Fibroblast of skin of left biceps (primary cell): ENCODE data around the gene GAD2.
A peak's percentile ranks its signal among the peaks of the same experiment; 100 is the strongest.
"Not testable (repeated sequence)": the region's sequence is repeated elsewhere in the genome, so short reads cannot be mapped to it uniquely, and the experiment has no call there.

Source experiments
- DNase-seq, 2 experiments: peaks; one replicate each; pipeline ENCODE4 v3.0.0-alpha.2; 2013; ENCODE audit warnings: low read depth in 2 of 2

Gene GAD2

DNA sequence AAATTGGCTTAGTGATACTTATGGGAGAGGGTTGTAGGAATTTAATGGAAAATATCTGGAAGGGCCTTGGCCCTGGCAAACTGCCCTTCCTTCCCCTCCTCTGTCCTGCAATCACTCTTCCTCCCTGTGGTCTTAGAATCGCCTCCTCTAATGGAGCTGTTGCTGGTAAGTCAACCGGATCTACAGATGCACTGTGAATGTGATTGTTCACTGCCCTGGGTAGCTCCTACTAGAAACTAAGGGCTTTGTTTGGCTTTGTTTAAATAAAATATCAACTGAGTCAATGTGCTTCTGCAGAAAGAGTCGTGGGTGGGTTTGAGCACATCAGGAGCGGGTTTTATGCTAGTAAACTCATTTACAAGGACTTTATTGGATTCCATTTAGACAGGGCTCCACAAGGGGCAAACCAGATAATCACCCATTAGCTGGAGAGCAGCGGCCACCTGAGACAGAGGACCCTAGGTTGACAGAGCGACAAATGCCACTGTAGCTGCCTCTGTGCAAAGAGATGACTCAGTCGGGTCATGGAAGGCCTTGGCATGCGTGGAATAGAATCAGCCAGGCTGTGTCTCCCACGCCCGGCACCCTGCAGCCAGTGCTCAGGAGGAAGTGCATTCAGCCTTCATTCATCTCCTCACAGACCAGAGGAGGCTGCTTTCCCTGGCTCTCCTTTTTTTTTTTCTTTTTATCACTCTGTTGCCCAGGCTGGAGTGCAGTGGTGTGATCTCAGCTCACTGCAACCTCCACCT, 97.9 kb downstream of the GAD2 start:
- no peak for DNase-seq

DNA sequence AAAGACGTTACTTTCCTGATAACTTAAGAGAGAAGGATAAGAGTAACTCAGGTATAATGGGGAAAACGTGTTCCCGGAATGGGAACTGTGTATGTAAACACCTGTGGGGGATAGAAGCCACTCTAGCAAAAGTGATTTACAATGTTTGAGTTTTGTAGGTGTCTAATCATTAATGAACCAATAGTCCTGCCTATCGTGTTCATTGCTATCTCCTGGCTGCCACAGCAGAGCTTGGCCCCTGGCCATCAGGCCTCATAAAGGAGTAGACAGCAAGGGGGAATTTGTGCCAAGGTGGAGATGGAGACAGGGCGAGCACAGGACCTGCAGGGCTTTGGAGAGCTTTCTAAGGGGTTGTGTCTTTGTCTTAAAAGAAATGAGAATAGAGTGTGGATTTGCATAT, 102.1 kb downstream of the GAD2 start:
- DNase-seq = no peak

DNA sequence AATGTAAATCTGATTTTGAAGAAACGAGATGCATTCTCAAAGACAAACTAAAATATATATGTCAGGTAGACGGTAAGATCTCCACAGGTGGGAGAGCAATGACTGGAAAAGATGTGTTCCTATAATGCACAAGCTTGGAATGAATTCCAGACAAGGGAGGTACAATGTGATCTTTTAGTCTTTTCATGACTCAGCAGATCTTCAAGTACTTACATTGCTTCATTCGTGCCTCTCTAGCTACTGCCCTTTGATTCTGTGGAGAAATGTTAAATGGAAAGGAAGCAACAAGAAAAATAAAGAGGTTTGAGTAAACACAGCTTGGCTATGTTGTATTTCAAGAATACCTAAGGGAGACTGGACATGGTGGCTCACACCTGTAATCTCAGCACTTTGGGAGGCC, 106.6 kb downstream of the GAD2 start:
- DNase-seq = no peak

DNA sequence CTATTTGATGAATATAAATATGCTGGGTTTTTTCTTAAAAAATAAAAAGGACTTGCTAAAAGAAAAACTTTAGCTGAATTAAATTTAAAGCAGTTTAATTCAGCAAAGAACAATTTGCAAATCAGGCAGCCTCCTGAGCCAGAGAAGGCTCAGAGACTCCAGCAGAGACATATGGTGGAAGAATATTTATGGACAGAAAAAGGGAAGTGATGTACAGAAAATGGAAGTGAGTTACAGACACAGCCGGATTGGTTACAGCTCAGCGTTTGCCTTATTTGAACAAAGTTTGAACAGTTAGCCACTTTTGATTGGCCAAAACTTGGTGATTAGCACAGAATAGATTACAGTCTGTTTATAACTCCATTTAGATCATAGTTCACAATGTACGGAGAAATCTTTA, 110.3 kb downstream of the GAD2 start:
- no peak for DNase-seq

DNA sequence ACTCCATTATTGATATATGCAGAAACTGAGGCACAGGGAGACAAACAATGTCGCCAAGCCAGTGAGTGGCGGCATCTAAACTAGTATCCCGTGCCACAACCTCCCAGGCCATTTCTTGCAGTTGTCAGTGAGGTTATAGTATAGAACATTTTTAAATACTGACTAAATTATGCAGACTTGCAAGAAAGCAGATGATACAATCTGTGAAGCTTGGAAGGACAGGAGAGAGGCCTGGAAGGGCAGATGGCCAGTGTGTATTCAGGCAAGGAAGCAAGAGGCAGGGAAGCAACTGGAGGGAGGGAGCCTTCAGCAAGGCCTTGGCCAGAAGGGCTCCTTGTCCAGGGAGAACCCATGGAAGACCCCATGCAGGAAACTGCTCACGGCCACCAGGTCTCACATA, 111.2 kb downstream of the GAD2 start:
- no peak for DNase-seq

DNA sequence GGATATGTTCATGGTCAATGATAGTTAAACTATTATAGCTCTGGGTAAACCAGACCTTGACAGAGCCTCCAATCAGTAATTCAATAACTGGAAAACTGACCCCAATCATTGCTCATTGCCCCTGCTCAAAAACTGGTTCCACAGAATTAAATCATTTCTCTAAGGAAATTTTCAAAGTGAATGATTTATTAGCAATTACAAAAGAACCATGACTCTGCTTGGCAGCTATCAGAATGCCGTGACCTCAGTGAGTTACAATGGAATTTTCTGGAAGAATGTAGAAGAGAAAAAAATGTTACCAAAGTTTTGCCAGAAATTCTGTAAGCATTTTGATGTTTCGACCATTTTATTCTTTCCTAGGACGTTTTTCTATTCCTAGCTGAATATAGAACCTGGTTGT, 114.8 kb downstream of the GAD2 start:
- DNase-seq = no peak

DNA sequence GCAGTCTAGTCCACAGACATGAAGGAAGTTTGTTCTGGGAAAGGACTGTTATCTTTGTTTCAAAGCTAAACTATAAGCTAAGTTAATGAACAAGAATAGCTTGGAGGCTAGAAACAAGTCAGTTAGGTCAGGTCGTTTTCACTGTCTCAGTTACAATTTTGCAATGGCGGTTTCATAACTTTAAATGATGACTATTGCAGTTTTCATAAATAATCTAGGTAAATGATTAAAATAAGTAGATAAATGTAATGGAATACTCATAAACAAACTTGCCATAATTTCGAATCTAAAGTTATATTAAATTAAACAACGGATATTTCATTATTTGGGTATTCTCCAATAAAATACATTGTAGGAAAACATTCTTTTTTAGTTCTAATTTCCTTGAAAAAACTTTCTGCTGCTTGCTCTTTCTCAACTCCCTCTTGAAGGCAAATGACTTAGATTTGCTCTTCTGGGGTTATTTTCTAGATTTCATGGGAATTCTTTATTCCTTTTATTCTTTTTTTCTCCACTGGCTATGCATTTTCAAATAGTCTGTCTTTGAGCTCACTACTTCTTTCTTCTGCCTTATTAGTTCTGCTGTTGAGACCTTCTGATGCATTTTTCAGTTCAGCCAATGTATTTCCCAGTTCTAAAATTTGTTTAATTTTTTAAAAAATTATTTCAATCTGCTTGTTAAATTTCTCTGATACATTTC, 117.8 kb downstream of the GAD2 start:
- DNase-seq = no peak

DNA sequence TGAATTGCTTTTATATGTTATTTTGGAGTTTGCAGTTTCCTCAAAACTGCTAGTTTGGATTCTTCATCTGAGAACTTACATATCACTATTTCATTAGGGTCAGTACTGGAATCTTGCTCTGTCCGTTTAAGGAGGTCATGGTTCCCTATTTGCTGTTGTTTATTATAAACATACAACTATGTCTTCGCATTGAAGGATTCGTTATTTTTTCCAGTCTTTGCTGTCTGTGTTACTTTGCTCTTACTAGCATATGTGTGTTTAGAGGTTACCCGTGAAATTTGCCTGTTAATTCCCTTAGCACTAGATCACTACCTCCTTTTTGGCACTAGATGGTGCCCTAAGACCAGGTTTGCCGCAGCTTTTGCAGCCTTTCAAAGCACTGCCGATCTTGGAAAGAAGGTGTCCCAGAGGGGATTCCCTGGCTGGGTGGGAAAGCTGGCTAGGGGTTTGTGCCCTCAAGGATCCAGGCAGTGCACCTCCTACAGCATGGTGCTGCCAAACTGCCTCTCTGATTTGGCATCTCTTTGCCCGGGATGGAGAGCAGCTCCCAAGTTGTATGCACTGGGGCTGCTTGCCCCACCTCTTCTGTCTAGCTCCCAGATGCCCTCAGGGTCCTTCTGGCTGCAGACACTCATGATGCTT, 118.5 kb downstream of the GAD2 start:
- peak; percentile 8 to 12 for DNase-seq

DNA sequence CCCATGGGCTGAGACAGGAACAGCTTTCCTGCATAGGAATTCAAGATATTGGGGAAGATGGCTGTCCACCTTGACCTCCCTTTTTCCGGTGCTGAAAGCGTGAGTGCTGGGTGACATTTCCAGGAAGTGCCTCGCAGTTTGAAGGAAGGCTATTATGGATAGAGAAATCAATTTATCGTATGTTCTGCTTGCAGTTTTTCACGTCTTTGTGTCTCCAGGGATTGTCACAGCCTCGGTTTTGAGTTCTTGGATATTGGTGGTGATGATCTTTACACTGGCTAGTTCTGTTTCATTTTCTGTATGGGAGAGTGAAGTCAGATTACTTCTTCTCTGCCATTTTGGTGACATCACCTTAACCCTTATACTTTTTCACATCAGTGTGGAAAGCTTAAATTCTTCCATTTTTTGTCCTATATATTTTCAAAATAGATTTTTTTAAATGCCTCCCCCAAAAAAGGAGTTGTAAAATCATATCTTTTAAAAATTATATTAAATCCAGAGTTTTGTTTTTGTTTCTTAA, 119.1 kb downstream of the GAD2 start:
- no peak for DNase-seq

DNA sequence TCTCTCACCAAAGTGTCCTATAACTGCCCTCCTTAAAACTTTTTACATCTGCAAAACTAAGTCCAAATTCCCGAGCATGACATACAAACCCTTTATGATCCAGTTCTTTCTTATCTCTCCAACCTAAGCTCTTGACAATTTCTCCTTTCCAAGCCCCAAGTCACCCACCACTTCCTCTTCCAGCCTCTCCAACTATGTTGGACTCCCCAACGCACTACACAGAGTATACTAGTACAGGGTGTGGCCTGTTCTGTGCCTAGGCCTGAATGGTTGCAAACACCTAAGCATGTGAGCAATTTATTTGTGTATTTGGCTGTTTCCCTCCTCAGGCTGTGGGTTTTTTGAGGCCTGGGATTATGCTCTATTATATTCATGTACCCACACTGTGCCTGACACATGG, 120.4 kb downstream of the GAD2 start:
- no peak for DNase-seq

DNA sequence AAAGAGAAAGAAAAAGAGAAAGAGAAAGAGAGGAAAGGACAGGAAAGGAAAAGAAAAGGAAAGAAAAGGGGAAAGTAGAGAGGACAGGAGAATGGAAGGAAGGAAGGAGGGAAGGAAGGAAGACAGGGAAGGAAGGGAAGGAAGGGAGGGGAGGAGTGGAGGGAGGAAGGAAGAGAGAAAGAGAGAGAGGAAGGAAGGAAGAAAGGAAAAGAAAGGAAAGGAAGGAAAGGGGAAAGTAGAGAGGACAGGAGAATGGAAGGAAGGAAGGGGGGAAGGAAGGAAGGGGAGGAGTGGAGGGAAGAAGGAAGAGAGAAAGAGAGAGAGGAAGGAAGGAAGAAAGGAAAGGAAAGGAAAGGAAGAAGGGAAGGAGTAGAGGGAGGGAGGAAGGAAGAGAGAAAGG, 125.1 kb downstream of the GAD2 start:
- DNase-seq = no peak

DNA sequence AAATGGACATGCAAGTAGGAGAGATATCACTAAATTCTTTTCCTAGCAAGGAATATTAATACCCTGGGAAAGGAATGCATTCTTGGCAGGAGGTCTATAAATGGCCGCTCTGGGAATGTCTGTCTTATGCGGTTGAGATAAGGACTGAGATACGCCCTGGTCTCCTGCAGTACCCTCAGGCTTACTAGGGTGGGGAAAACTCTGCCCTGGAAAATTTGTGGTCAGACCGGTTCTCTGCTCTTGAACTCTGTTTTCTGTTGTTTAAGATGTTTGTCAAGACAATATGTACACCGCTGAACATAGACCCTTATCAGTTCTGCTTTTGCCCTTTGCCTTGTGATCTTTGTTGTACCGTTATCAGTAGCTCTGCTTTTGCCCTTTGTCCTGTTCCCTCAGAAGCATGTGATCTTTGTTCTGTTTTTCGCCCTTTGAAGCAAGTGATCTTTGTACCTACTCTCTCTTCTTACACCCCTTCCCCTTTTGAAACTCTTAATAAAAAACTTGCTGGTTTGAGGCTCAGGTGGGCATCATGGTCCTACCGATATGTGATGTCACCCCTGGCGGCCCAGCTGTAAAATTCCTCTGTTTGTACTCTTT, 132.3 kb downstream of the GAD2 start:
- DNase-seq = not testable (repeated sequence)
